Right lobe of liver (tissue), 6 donors: ENCODE results near the gene ABCG2. TPM values are rescaled to one million over a fixed set of nuclear protein-coding genes. Genes with fewer than 3 reads are reported as not detected.

Source experiments
- ATAC-seq, 4 donors: fragments of 200-7000 bp; cut with Tn5 transposase; one replicate each; pipeline ENCODE4 v1.9.1; 2020; ENCODE audit warnings: mild to moderate bottlenecking in 4 of 4, moderate library complexity in 4 of 4
- DNase-seq, 3 donors: peaks; one replicate each; pipeline ENCODE4 v3.0.0-alpha.2; 2020
- H3K27ac ChIP-seq, 3 donors: fragments of 200-600 bp; one replicate each; pipeline ENCODE4 v1.8.0; 2022
- H3K27me3 ChIP-seq, 2 donors: fragments of 200-600 bp; one replicate each; pipeline ENCODE4 v1.8.0; 2022
- H3K36me3 ChIP-seq, 4 donors: fragments of 200-600 bp; sonication (generic) in 1 of 4; one replicate each; pipeline versions ENCODE4 v1.5.1 to v1.8.0; 2017 to 2022; ENCODE audit warnings: control low read depth in 1 of 4
- H3K4me1 ChIP-seq, 4 donors: fragments of 200-600 bp; sonication (generic) in 1 of 4; one replicate each; pipeline versions ENCODE4 v1.5.1 to v1.8.0; 2017 to 2022; ENCODE audit warnings: control low read depth in 1 of 4
- H3K4me3 ChIP-seq, 3 donors: fragments of 200-600 bp; one replicate each; pipeline ENCODE4 v1.8.0; 2022
- H3K9me3 ChIP-seq, 4 donors: fragments of 200-600 bp; sonication (generic) in 1 of 4; one replicate each; pipeline versions ENCODE4 v1.5.1 to v1.8.0; 2017 to 2022; ENCODE audit warnings: control low read depth in 1 of 4
- CTCF ChIP-seq, 4 donors: fragments of 200-600 bp in 3 of 4; fragments of 450-650 bp in 1 of 4; IDR thresholded peaks; one replicate each; pipeline versions ENCODE4 v1.5.1 to v1.8.0; 2016 to 2022; ENCODE audit warnings: antibody characterized with exemption in 4 of 4, mild to moderate bottlenecking in 2 of 4
- POLR2A ChIP-seq: fragments of 450-650 bp; IDR thresholded peaks from one replicate; pipeline ENCODE4 v1.6.1; 2017; ENCODE audit warnings: antibody characterized with exemption, mild to moderate bottlenecking
- WGBS: methylation state at CpG from one replicate; pipeline ENCODE4 v1.1.6; 2018; ENCODE audit warnings: low coverage, low lambda C conversion rate; ENCODE audit not compliant: insufficient coverage; ENCODE audit errors: missing lambda C conversion rate; 5-methylcytosine and 5-hydroxymethylcytosine counted together
- intact Hi-C, 2 donors: fragments of 100-400 bp; cut with DNase I; formaldehyde crosslinking; loops; one replicate each; pipeline versions ENCODE4 v1.11.2 to v1.14.1; 2022
- total RNA-seq, 6 experiments: library from RNA; depleted of rRNA in 2 of 6; stranded (reverse); fragments of >200 nt in 2 of 6; fragmentation: NEBNext Ultra II Directional in 3 of 6; extraction: Animal tissue kit (Norgen Biotek cat#: 25700) in 3 of 6; gene quantifications; one replicate each; pipeline versions ENCODE4 v1.1.0 to v1.2.4, GENCODE V29; 2016 to 2023
- donor health status: DM: no; HTN: yes; CAD: no.
- donor health status: DM: no; HTN: no; CAD: no.
- donor health status: DM: no; HTN: no; CAD: no.
- donor health status: DM: no; HTN: yes; CAD: no.
- donor health status: DM: no; HTN: yes; CAD: no.

Gene ABCG2
- total RNA-seq, 6 experiments from 2014 or later, result 6.4 to 11.4 (median 8.1) TPM

DNA sequence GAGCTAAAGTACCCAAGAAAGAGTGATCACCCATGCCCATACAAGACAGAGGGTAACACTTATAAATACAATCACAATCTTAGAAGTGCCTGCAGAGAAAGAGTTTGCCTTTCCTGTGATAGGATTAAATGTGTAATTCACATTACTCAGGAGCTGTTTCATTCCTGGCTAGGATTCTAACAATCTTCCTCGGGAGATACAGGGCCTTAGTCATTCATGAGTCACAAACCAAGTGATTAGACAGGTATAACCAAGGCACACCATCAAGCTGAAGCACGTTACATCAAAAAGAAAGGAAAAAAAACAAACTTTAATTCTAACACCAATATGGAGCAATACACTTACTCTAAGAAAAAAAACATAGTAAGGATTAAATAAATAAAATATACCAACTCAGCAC is 14.9 kb downstream of the ABCG2 start:
- no peaks in the 10 kb centered on the region for H3K27me3 ChIP-seq
- no peaks in the 10 kb centered on the region for H3K9me3 ChIP-seq
- intact Hi-C loops, result no loop called here
- H3K36me3 ChIP-seq, result no peaks in the 10 kb centered on the region
- TF ChIP-seq POLR2A (no peak), CTCF (IDR thresholded peaks at IDR 0.05) (no peak)
- whole genome bisulfite sequencing, result 74% methylated on average over 2 of the region's 2 CpGs
- no peak for DNase-seq
- H3K4me1 ChIP-seq, result peaks cover 0 to 8% (median 3%) of the 10 kb centered on the region in 4 donors
- ATAC-seq, result peak in 1 of 4 donors; percentile 44
- H3K27ac ChIP-seq, result no peak overlapping the region
- no peak overlapping the region for H3K4me3 ChIP-seq

GRCh38 chr4:88138561-88138960 is 19.9 kb downstream of the ABCG2 start:
- H3K36me3 ChIP-seq, result no peaks in the 10 kb centered on the region
- DNase-seq (no peak), ATAC-seq (peak in 1 of 4 donors; percentile 31)
- no peaks in the 10 kb centered on the region for H3K9me3 ChIP-seq
- TF ChIP-seq POLR2A (no peak), CTCF (IDR thresholded peaks at IDR 0.05) (no peak)
- H3K4me1 ChIP-seq, result peaks cover 0 to 28% (median 6%) of the 10 kb centered on the region in 4 donors
- no peak overlapping the region for H3K27ac ChIP-seq
- H3K27me3 ChIP-seq, result no peaks in the 10 kb centered on the region
- no peak overlapping the region for H3K4me3 ChIP-seq
- intact Hi-C loops, result no loop called here
- WGBS, result 57% methylated on average over 1 of the region's 2 CpGs

DNA sequence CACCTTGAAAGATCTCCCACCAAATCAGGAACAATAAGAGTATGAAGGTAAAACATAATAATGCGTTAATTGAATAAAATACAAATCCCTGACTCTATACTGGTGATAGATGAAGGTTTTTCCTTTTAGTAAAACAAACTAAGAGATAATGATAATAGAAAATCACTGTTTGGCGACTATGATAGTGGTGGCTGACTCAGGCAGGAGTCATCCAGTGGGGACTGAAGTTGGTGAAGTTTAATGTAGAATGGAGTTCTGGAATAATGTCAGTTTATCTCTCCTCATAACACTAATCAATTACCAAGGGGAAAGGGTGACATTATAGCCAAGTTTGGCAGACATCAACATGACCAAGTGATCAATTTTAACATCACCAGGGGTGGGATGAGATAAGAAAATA is 21.3 kb downstream of the ABCG2 start:
- WGBS, result 94% methylated on average over 2 of the region's 2 CpGs
- no peak overlapping the region for H3K4me3 ChIP-seq
- no peaks in the 10 kb centered on the region for H3K36me3 ChIP-seq
- DNase-seq (no peak), ATAC-seq (no peak)
- H3K27me3 ChIP-seq, result no peaks in the 10 kb centered on the region
- no peak for TF ChIP-seq CTCF (IDR thresholded peaks at IDR 0.05)
- TF ChIP-seq POLR2A, result no peak
- H3K27ac ChIP-seq, result no peak overlapping the region
- intact Hi-C loops, result no loop called here
- H3K9me3 ChIP-seq, result no peaks in the 10 kb centered on the region
- peaks cover 0 to 28% (median 6%) of the 10 kb centered on the region in 4 donors for H3K4me1 ChIP-seq

- DNase-seq, result no peak
- Histone ChIP-seq H3K36me3 (peaks cover 0 to 4% (median 0%) of the 10 kb centered on the region in 4 donors), H3K9me3 (no peaks in the 10 kb centered on the region), H3K4me3 (no peak overlapping the region), H3K27me3 (no peaks in the 10 kb centered on the region), H3K4me1 (peaks cover 0 to 28% (median 6%) of the 10 kb centered on the region in 4 donors), H3K27ac (peak overlapping the region in 1 of 3 donors; percentile 54)
- intact Hi-C loops, result no loop called here
- TF ChIP-seq CTCF (IDR thresholded peaks at IDR 0.05) (no peak), POLR2A (no peak)
- WGBS, result 64% methylated on average over 3 of the region's 3 CpGs
- ATAC-seq, result peak; percentile 59 to 74 (median 60)
These were observed 22.2 kb downstream of the ABCG2 start for GRCh38 chr4:88136249-88136648.

GRCh38 chr4:88135356-88135663 is 23.1 kb downstream of the ABCG2 start:
- H3K27ac ChIP-seq, result peak overlapping the region in 1 of 3 donors; percentile 54
- no peaks in the 10 kb centered on the region for H3K9me3 ChIP-seq
- intact Hi-C loops, result no loop called here
- H3K36me3 ChIP-seq, result peaks cover 0 to 4% (median 0%) of the 10 kb centered on the region in 4 donors
- TF ChIP-seq CTCF (IDR thresholded peaks at IDR 0.05) (no peak), POLR2A (no peak)
- H3K27me3 ChIP-seq, result no peaks in the 10 kb centered on the region
- DNase-seq (no peak), ATAC-seq (peak; percentile 64 to 81 (median 70))
- no peak overlapping the region for H3K4me3 ChIP-seq
- WGBS, result 26% methylated on average over 3 of the region's 3 CpGs
- H3K4me1 ChIP-seq, result peaks cover 0 to 28% (median 6%) of the 10 kb centered on the region in 4 donors
